ENCODE data around the gene NGF.

Gene NGF

GRCh38 chr1:115347282-115347681, 9.2 kb upstream of the NGF start:
- no peak for TF ChIP-seq CTCF (IDR thresholded peaks at IDR 0.05; ENCODE audit: low read depth, low read length)
- no peak overlapping the region for H3K4me3 ChIP-seq (ENCODE audit: low read depth, low read length)

- no peak overlapping the region for H3K4me3 ChIP-seq (ENCODE audit: low read depth, low read length)
- TF ChIP-seq CTCF (IDR thresholded peaks at IDR 0.05; ENCODE audit: low read depth, low read length), result no peak
Measured at GRCh38 chr1:115343200-115343737, 5.2 kb upstream of the NGF start.

- H3K4me3 ChIP-seq (ENCODE audit: low read depth, low read length), result no peak overlapping the region
- no peak for TF ChIP-seq CTCF (IDR thresholded peaks at IDR 0.05; ENCODE audit: low read depth, low read length)
Measured at GRCh38 chr1:115341948-115342347, 3.9 kb upstream of the NGF start.

DNA sequence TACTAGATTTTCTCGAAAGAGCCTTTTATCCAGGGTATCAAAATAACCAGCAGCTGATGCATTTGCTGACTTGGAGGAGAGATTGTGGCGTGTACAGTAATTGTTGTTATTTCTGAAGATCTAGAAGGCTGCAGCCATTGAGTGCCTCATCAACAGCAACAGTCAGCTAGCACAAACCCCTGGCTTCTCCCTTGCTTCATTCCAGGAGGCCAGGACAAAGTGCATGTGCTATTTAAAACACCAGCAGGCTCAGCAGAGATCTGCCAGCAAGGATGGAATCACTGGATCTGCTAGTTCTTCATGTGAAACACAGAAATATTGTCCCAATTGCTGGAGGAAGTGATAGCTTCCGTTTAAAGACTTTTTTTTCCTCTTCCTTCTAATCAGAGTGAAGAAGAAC, 2.8 kb upstream of the NGF start:
- TF ChIP-seq CTCF (IDR thresholded peaks at IDR 0.05; ENCODE audit: low read depth, low read length), result no peak
- H3K4me3 ChIP-seq (ENCODE audit: low read depth, low read length), result no peak overlapping the region

GRCh38 chr1:115338457-115338820, 390 bp upstream of the NGF start:
- H3K4me3 ChIP-seq (ENCODE audit: low read depth, low read length), result peak overlapping the region; percentile 91
- no peak for TF ChIP-seq CTCF (IDR thresholded peaks at IDR 0.05; ENCODE audit: low read depth, low read length)

GRCh38 chr1:115337276-115337632, 795 bp downstream of the NGF start:
- H3K4me3 ChIP-seq (ENCODE audit: low read depth, low read length), result peak overlapping the region; percentile 91
- TF ChIP-seq CTCF (IDR thresholded peaks at IDR 0.05; ENCODE audit: low read depth, low read length), result no peak

DNA sequence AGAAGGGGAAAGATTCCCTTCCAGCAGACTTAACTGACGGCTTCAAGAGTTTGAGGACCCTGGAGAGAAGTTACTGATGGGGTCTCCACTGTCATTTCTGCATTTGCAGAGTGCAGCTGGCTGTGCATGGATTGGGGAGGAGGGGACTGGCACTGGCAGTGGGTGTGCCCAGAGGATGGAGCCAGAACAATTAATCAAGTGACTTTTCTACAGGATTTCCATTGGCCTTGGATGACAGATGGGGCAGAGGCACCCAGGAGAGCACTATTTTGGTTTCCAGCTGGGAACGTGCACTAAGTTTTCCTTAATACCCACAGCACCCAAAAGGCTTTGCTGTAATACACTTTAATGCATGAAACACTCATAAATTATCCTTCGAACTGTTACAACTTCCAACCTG, 1.3 kb downstream of the NGF start:
- peak overlapping the region; percentile 91 for H3K4me3 ChIP-seq (ENCODE audit: low read depth, low read length)
- no peak for TF ChIP-seq CTCF (IDR thresholded peaks at IDR 0.05; ENCODE audit: low read depth, low read length)

Measured in WI38 (cell line).